B cell (primary cell): ENCODE data around the gene SUSD3. TPM values are rescaled to one million over a fixed set of nuclear protein-coding genes. Genes with fewer than 3 reads are reported as not detected.

Experiments used
- ATAC-seq: fragments of 200-7000 bp; cut with Tn5 transposase; one replicate; pipeline ENCODE4 v1.10.0; 2021; ENCODE audit warnings: low read depth, mild to moderate bottlenecking, moderate number of reproducible peaks, moderate library complexity
- CTCF ChIA-PET: fragments of 350-600 bp; sonication (Branson Sonifier 250); formaldehyde crosslinking; loops from one replicate; lab custom pipeline; 2021; ENCODE audit warnings: antibody characterized with exemption, inconsistent platforms; lab: Charles Lee
- POLR2A ChIA-PET: fragments of 350-600 bp; sonication (Branson Sonifier 250); formaldehyde crosslinking; loops from one replicate; lab custom pipeline; 2021; ENCODE audit warnings: antibody characterized with exemption; lab: Charles Lee
- DNase-seq: peaks from one replicate; pipeline ENCODE4 v3.0.0; 2013
- H2AFZ ChIP-seq: 2 replicates; pipeline ENCODE4 v1.6.1; 2012; ENCODE audit warnings: mild to moderate bottlenecking, low read depth, low read length; ENCODE audit not compliant: insufficient read depth, poor library complexity, severe bottlenecking
- H3K27ac ChIP-seq, 2 donors: 1 replicate in 1 of 2; 2 replicates in 1 of 2; pipeline ENCODE4 v1.5.1; 2012 to 2013; ENCODE audit warnings: low read length in 2 of 2, mild to moderate bottlenecking in 2 of 2, moderate library complexity in 1 of 2
- H3K27me3 ChIP-seq, 4 experiments: fragments of 200-600 bp in 1 of 4; sonication (generic) in 1 of 4; replicated peaks in 1 of 4; 1 replicate in 2 of 4; 2 replicates in 2 of 4; pipeline versions ENCODE4 v1.6.1 to v1.7.0; 2013 to 2016; ENCODE audit warnings: low read length in 3 of 4, mild to moderate bottlenecking in 2 of 4, mixed read lengths in 1 of 4, moderate library complexity in 1 of 4; ENCODE audit not compliant: insufficient read depth in 4 of 4, control insufficient read depth in 3 of 4; ENCODE audit errors: control extremely low read depth in 1 of 4
- H3K36me3 ChIP-seq, 2 experiments: replicated peaks in 1 of 2; 1 replicate in 1 of 2; 2 replicates in 1 of 2; pipeline versions ENCODE4 v1.6.1 to v1.7.1; 2013; ENCODE audit warnings: low read length in 1 of 2; ENCODE audit not compliant: insufficient read depth in 2 of 2, control insufficient read depth in 1 of 2; ENCODE audit errors: control extremely low read depth in 1 of 2, extremely low read depth in 1 of 2
- H3K4me1 ChIP-seq, 2 donors: fragments of 200-600 bp in 1 of 2; sonication (generic) in 1 of 2; 1 replicate in 1 of 2; 2 replicates in 1 of 2; pipeline versions ENCODE4 v1.5.1 to v1.6.1; 2013 to 2017; ENCODE audit warnings: low read length in 2 of 2; ENCODE audit not compliant: control insufficient read depth in 2 of 2, insufficient read depth in 2 of 2
- H3K4me2 ChIP-seq: replicated peaks from 2 replicates; pipeline ENCODE3; 2012; ENCODE audit warnings: mild to moderate bottlenecking, low read depth, low read length; ENCODE audit not compliant: poor library complexity, severe bottlenecking
- H3K4me3 ChIP-seq, 5 experiments: fragments of 200-600 bp in 1 of 5; sonication (generic) in 1 of 5; 1 replicate in 3 of 5; 2 replicates in 2 of 5; pipeline versions ENCODE4 v1.5.1 to v1.7.0; 2011 to 2016; ENCODE audit warnings: low read length in 4 of 5, mild to moderate bottlenecking in 4 of 5, low read depth in 2 of 5, control low read depth in 1 of 5, moderate library complexity in 1 of 5; ENCODE audit not compliant: insufficient read depth in 1 of 5; ENCODE audit errors: control extremely low read depth in 1 of 5, extremely low read depth in 1 of 5
- H3K79me2 ChIP-seq: fragments of 200-600 bp; sonication (generic); one replicate; pipeline ENCODE4 v1.6.0; 2016; ENCODE audit warnings: low read length; ENCODE audit not compliant: control insufficient read depth, insufficient read depth
- H3K9ac ChIP-seq: fragments of 200-600 bp; sonication (generic); 2 replicates; pipeline ENCODE4 v1.6.1; 2017; ENCODE audit warnings: mild to moderate bottlenecking, low read length, moderate library complexity
- H3K9me3 ChIP-seq, 3 donors: one replicate each; pipeline versions ENCODE4 v1.6.1 to v1.7.1; 2013; ENCODE audit warnings: low read length in 2 of 3; ENCODE audit not compliant: control insufficient read depth in 2 of 3, insufficient read depth in 1 of 3; ENCODE audit errors: control extremely low read depth in 1 of 3
- H4K20me1 ChIP-seq: 2 replicates; pipeline ENCODE4 v1.6.0; 2012; ENCODE audit warnings: mild to moderate bottlenecking, low read length; ENCODE audit not compliant: insufficient read depth, control insufficient read depth, poor library complexity, severe bottlenecking
- H3K27ac Mint-ChIP-seq: one replicate; pipeline ENCODE4 v1.8.0; 2021; ENCODE audit warnings: mixed read lengths
- H3K27me3 Mint-ChIP-seq: one replicate; pipeline ENCODE4 v1.8.0; 2021; ENCODE audit warnings: mixed read lengths
- H3K4me1 Mint-ChIP-seq: one replicate; pipeline ENCODE4 v1.8.0; 2021; ENCODE audit warnings: mixed read lengths
- H3K4me3 Mint-ChIP-seq: one replicate; pipeline ENCODE4 v1.8.0; 2021; ENCODE audit warnings: mixed read lengths
- H3K9me3 Mint-ChIP-seq: one replicate; pipeline ENCODE4 v1.8.0; 2022; ENCODE audit warnings: mixed read lengths; ENCODE audit not compliant: insufficient read depth
- EZH2 ChIP-seq: IDR thresholded peaks from 2 replicates; pipeline ENCODE4 v1.6.1; 2012; ENCODE audit warnings: borderline replicate concordance, low read depth, mild to moderate bottlenecking, moderate library complexity, low read length; ENCODE audit not compliant: insufficient read depth, poor library complexity, severe bottlenecking
- WGBS: methylation state at CpG from one replicate; pipeline ENCODE4 v1.1.5; 2013; ENCODE audit warnings: missing lambda C conversion rate; ENCODE audit not compliant: insufficient coverage; 5-methylcytosine and 5-hydroxymethylcytosine counted together
- intact Hi-C: fragments of 100-400 bp; cut with micrococcal nuclease; formaldehyde crosslinking; loops from one replicate; pipeline ENCODE4 v1.10.0; 2022
- polyA plus RNA-seq: library from polyadenylated mRNA; depleted of rRNA; stranded (reverse); fragments of >200 nt; gene quantifications from 2 replicates; pipeline ENCODE4 v1.2.3, GENCODE V29; 2012
- total RNA-seq, 2 donors: library from RNA; stranded (reverse); fragments of 120-200 nt in 1 of 2; gene quantifications; 1 replicate in 1 of 2; 2 replicates in 1 of 2; pipeline versions ENCODE4 v1.2.3 to v1.2.4, GENCODE V29; 2013 to 2022
- TF ChIP-seq, protein P1 (sequence below): fragments of 200-600 bp; IDR thresholded peaks from one replicate; pipeline ENCODE4 v1.8.0; 2022; ENCODE audit warnings: antibody characterized with exemption, mild to moderate bottlenecking

Gene SUSD3
- total and polyA plus RNA-seq, 2 donors (not counting 1 experiment from before 2014, with no cell fraction given), result 41.0 to 85.0 TPM

DNA sequence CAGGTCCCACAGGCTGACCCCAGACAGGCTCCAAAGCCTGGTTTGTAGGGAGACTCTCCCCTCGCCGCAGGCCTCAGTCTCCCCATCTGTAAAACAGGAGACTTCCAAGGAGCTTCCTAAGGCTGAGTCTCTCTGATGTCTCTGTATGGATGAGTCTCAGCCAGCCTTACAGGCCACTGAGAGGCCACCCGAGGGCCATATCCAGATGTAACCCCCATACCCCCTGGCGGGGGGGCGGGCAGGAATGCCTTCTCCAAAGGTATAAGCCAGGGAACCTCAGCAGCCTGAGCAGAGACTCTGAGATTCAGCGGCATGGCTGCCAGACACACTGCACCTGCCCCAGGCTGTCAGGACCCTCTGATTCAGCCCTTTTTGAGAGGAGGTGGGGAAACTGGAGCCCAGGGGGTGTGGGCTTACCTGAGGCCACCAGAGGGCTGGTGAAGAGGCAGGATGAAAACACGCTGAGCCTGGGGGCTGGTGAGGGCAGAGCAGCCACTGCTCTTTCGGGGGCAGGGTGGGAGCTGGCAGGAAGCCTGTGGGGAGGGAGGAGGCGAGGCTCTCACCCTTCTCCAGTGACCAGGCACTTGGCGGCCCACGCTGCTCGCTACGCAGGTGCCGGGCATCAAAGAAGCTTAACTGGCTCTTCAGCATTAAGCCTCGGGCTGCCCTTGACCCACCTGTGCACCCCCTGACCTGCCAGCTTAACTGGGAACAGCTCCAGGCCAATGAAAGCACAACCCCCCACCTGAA, 5.5 kb upstream of the SUSD3 start:
- DNase-seq (peak; percentile 12), ATAC-seq (no peak)
- H3K36me3 ChIP-seq, result no peaks in the 10 kb centered on the region
- CTCF ChIA-PET, result interaction anchor here (1.2 to 2.3 kb wide), 3 partner anchors 23 to 56 kb away, joined by 6 to 11 read pairs (median 8); no protein-coding TSS in a partner anchor
- H2AFZ ChIP-seq, result no peak overlapping the region
- peak overlapping the region; percentile 38 for H3K27ac Mint-ChIP-seq
- POLR2A ChIA-PET, result interaction anchor here (0.5 to 1.3 kb wide), 4 partner anchors 11 to 295 kb away, joined by 3 to 6 read pairs (median 4); no protein-coding TSS in a partner anchor
- H3K79me2 ChIP-seq, result no peaks in the 10 kb centered on the region
- 59% methylated on average over 14 of the region's 15 CpGs for WGBS
- peaks cover 22% of the 10 kb centered on the region for H3K4me1 Mint-ChIP-seq
- H3K4me3 ChIP-seq, result no peak overlapping the region
- TF ChIP-seq, protein P1, sequence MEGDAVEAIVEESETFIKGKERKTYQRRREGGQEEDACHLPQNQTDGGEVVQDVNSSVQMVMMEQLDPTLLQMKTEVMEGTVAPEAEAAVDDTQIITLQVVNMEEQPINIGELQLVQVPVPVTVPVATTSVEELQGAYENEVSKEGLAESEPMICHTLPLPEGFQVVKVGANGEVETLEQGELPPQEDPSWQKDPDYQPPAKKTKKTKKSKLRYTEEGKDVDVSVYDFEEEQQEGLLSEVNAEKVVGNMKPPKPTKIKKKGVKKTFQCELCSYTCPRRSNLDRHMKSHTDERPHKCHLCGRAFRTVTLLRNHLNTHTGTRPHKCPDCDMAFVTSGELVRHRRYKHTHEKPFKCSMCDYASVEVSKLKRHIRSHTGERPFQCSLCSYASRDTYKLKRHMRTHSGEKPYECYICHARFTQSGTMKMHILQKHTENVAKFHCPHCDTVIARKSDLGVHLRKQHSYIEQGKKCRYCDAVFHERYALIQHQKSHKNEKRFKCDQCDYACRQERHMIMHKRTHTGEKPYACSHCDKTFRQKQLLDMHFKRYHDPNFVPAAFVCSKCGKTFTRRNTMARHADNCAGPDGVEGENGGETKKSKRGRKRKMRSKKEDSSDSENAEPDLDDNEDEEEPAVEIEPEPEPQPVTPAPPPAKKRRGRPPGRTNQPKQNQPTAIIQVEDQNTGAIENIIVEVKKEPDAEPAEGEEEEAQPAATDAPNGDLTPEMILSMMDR, result no peak
- TF ChIP-seq EZH2, result no peak
- H3K27me3 ChIP-seq, result no peaks in the 10 kb centered on the region
- no peak overlapping the region for H3K27ac ChIP-seq
- no peaks in the 10 kb centered on the region for H3K9me3 ChIP-seq
- no peaks in the 10 kb centered on the region for H3K27me3 Mint-ChIP-seq
- peaks cover 3 to 12% of the 10 kb centered on the region in 2 donors for H3K4me1 ChIP-seq
- no peak overlapping the region for H3K4me3 Mint-ChIP-seq
- H3K9ac ChIP-seq, result no peak overlapping the region
- no peaks in the 10 kb centered on the region for H3K9me3 Mint-ChIP-seq
- H3K4me2 ChIP-seq, result no peak overlapping the region
- intact Hi-C loops, result no loop called here
- H4K20me1 ChIP-seq, result no peaks in the 10 kb centered on the region

DNA sequence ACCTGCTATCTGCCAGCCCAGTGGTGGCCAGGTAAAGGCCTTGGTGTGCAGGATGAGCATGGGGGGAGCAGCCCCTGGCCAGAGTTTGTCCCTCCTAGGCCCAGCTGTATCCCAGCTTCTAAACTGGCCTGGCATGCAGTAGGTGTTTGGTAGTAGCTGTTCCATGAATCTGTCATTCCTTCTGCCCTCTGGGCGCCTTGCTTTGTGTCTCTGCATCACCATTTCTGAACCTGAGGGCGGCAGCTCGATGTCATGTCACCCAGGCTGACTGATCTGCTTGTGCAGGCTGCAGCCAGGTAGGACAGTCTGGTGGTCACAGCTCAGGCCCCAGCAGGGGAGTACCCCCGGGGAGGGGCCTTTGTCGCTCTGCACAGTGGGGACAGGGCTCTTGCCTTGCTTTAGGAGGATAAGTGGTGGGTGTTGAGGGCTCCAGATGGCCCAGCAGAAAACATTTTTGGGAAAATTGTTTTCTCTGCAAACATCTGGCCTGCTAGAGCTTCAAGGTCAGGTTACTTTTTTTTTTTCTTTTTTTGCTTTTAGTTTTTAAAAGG, 4.6 kb upstream of the SUSD3 start:
- intact Hi-C loops, result no loop called here
- H3K9me3 Mint-ChIP-seq, result no peaks in the 10 kb centered on the region
- no peak overlapping the region for H3K9ac ChIP-seq
- ChIA-PET CTCF (interaction anchor here (0.9 to 2.3 kb wide), 5 partner anchors 13 to 55 kb away, joined by 3 to 8 read pairs (median 4); no protein-coding TSS in a partner anchor), POLR2A (no interaction called here)
- no peaks in the 10 kb centered on the region for H3K27me3 ChIP-seq
- H3K27me3 Mint-ChIP-seq, result no peaks in the 10 kb centered on the region
- ATAC-seq (no peak), DNase-seq (peak; percentile 13)
- no peak for TF ChIP-seq EZH2
- TF ChIP-seq, protein P1, result no peak
- peaks cover 8 to 16% of the 10 kb centered on the region in 2 donors for H3K4me1 ChIP-seq
- 98% methylated on average over 5 of the region's 5 CpGs for WGBS
- H2AFZ ChIP-seq, result no peak overlapping the region
- H3K4me3 ChIP-seq, result no peak overlapping the region
- H3K9me3 ChIP-seq, result no peaks in the 10 kb centered on the region
- H3K79me2 ChIP-seq, result no peaks in the 10 kb centered on the region
- H3K27ac Mint-ChIP-seq, result peak overlapping the region; percentile 38
- H3K36me3 ChIP-seq, result no peaks in the 10 kb centered on the region
- peaks cover 25% of the 10 kb centered on the region for H3K4me1 Mint-ChIP-seq
- H3K27ac ChIP-seq, result no peak overlapping the region
- no peak overlapping the region for H3K4me3 Mint-ChIP-seq
- no peak overlapping the region for H3K4me2 ChIP-seq
- no peaks in the 10 kb centered on the region for H4K20me1 ChIP-seq
